Fibroblast of lung (primary cell): ENCODE results near the gene PFAS. TPM values are rescaled to one million over a fixed set of nuclear protein-coding genes. Genes with fewer than 3 reads are reported as not detected.

Experiments used
- DNase-seq, 2 donors: peaks; one replicate each; pipeline versions ENCODE4 v3.0.0 to v3.0.0-alpha.2; 2010; ENCODE audit warnings: low read depth in 2 of 2
- H2AFZ ChIP-seq: 2 replicates; pipeline ENCODE4 v1.5.1; 2012; ENCODE audit warnings: low read length, control low read depth, inconsistent platforms
- H3K27ac ChIP-seq: 2 replicates; pipeline ENCODE4 v1.5.1; 2011; ENCODE audit warnings: low read length, control low read depth; ENCODE audit not compliant: insufficient read depth
- H3K27me3 ChIP-seq: 2 replicates; pipeline ENCODE4 v1.5.1; 2011; ENCODE audit warnings: mild to moderate bottlenecking, low read length; ENCODE audit not compliant: control insufficient read depth, insufficient read depth
- H3K36me3 ChIP-seq: 2 replicates; pipeline ENCODE4 v1.5.1; 2011; ENCODE audit warnings: low read length; ENCODE audit not compliant: control insufficient read depth, insufficient read depth
- H3K4me1 ChIP-seq: 2 replicates; pipeline ENCODE4 v1.5.1; 2011; ENCODE audit warnings: low read length; ENCODE audit not compliant: control insufficient read depth, insufficient read depth; ENCODE audit errors: extremely low read depth
- H3K4me2 ChIP-seq: 2 replicates; pipeline ENCODE4 v1.5.1; 2011; ENCODE audit warnings: low read length, control low read depth; ENCODE audit not compliant: insufficient read depth; ENCODE audit errors: extremely low read depth
- H3K4me3 ChIP-seq, 4 experiments: fragments of 200-600 bp in 1 of 4; sonication (generic) in 1 of 4; replicated peaks in 1 of 4; 2 replicates each; pipeline ENCODE4 v1.5.1; 2011 to 2016; ENCODE audit warnings: low read length in 4 of 4, low read depth in 3 of 4, mild to moderate bottlenecking in 3 of 4, control low read depth in 2 of 4, inconsistent platforms in 1 of 4, mixed read lengths in 1 of 4; ENCODE audit not compliant: insufficient read depth in 1 of 4; ENCODE audit errors: control extremely low read depth in 1 of 4
- H3K79me2 ChIP-seq: 2 replicates; pipeline ENCODE4 v1.5.1; 2012; ENCODE audit warnings: mild to moderate bottlenecking, low read length, inconsistent platforms; ENCODE audit not compliant: control insufficient read depth, insufficient read depth
- H3K9ac ChIP-seq: 2 replicates; pipeline ENCODE4 v1.5.1; 2011; ENCODE audit warnings: mild to moderate bottlenecking, low read length, control low read depth; ENCODE audit not compliant: insufficient read depth
- H3K9me3 ChIP-seq: 2 replicates; pipeline ENCODE4 v1.5.1; 2012; ENCODE audit warnings: low read depth, low read length; ENCODE audit not compliant: control insufficient read depth, insufficient read depth
- H4K20me1 ChIP-seq: 2 replicates; pipeline ENCODE4 v1.5.1; 2011; ENCODE audit warnings: low read length; ENCODE audit not compliant: control insufficient read depth, insufficient read depth; ENCODE audit errors: extremely low read depth
- CTCF ChIP-seq, 2 donors: IDR thresholded peaks in 1 of 2; conservative IDR thresholded peaks in 1 of 2; 1 replicate in 1 of 2; 2 replicates in 1 of 2; pipeline ENCODE4 v1.5.1; 2011 to 2012; ENCODE audit warnings: low read length in 2 of 2, control low read depth in 1 of 2, inconsistent platforms in 1 of 2, low read depth in 1 of 2, mild to moderate bottlenecking in 1 of 2
- EZH2 ChIP-seq: IDR thresholded peaks from 2 replicates; pipeline ENCODE4 v1.5.1; 2012; ENCODE audit warnings: low read length, control low read depth, mild to moderate bottlenecking; ENCODE audit errors: missing control alignments
- polyA plus RNA-seq, 2 donors: library from polyadenylated mRNA; depleted of rRNA in 1 of 2; stranded (reverse) in 1 of 2; unstranded in 1 of 2; fragments of >200 nt; gene quantifications; 2 replicates each; pipeline ENCODE4 v1.2.1, GENCODE V29; 2011 to 2012; ENCODE audit warnings: missing spikeins in 1 of 2
- total RNA-seq: library from RNA; depleted of rRNA; stranded (reverse); fragments of >200 nt; gene quantifications from 2 replicates; pipeline ENCODE4 v1.2.1, GENCODE V29; 2014

PFAS gene
- total and polyA plus RNA-seq, 2 donors (not counting 1 experiment from before 2014, with no cell fraction given) = 9.4 to 9.8 TPM

DNA sequence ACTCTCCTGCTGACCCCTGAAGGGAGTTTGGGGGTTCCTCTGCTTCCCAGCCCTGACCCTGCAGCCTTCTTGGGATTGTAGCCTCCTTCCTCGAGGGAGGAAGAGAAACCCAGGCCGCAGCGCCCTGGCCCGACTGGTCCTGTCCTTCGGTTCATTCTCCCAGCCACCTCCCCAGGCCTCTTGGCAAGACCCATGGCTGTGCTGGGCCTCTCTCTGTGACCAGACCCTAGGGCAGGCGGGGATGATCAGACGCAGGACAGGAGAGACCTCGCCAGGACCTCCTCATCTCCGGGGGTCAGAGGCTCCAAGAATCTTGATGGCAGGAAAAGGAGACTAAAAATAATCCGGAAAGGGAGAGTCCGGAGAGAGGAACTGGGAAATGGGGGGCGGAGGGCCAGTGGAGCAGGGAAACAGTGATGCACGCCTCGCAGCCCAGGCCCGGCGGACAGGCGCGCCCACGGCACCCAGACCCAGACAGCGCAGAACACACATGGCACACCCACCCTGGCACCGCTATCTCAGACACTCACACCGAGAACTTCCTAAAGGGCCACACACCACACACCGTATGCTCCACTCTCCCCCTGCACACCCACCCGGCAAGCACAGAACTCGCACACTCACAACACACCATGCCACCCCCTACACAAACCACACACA, 62.2 kb downstream of the PFAS start:
- Histone ChIP-seq H2AFZ (no peak overlapping the region), H3K9ac (no peak overlapping the region), H4K20me1 (no peaks in the 10 kb centered on the region), H3K27ac (no peak overlapping the region), H3K27me3 (peaks cover 41% of the 10 kb centered on the region), H3K79me2 (no peaks in the 10 kb centered on the region), H3K4me2 (no peak overlapping the region), H3K4me3 (no peak overlapping the region), H3K4me1 (no peaks in the 10 kb centered on the region), H3K36me3 (no peaks in the 10 kb centered on the region), H3K9me3 (no peaks in the 10 kb centered on the region)
- no peak for DNase-seq
- TF ChIP-seq CTCF (conservative IDR thresholded peaks at IDR 0.05 in 1 of 2, IDR thresholded peaks at IDR 0.05 in 1 of 2; ENCODE audit: low read depth in 1 of 2, low read length in 2 of 2) (no peak), EZH2 (no peak)

DNA sequence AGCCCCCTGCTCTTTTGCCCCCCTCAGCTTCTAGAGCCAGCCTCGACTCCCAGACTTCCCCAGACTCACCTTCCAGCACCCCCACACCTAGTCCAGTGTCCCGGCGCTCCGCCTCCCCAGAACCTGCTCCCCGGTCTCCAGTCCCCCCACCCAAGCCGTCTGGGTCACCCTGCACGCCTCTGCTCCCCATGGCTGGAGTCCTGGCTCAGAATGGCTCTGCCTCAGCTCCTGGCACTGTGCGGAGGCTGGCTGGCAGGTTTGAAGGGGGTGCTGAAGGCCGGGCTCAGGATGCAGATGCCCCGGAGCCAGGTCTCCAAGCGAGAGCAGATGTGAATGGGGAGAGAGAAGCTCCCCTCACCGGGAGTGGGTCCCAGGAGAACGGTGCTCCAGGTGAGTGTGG, 63.2 kb downstream of the PFAS start:
- H3K27ac ChIP-seq = no peak overlapping the region
- H4K20me1 ChIP-seq = no peaks in the 10 kb centered on the region
- H3K4me2 ChIP-seq = no peak overlapping the region
- no peak overlapping the region for H2AFZ ChIP-seq
- no peak for DNase-seq
- no peak overlapping the region for H3K9ac ChIP-seq
- H3K79me2 ChIP-seq = no peaks in the 10 kb centered on the region
- TF ChIP-seq EZH2 (no peak), CTCF (conservative IDR thresholded peaks at IDR 0.05 in 1 of 2, IDR thresholded peaks at IDR 0.05 in 1 of 2; ENCODE audit: low read depth in 1 of 2, low read length in 2 of 2) (no peak)
- no peak overlapping the region for H3K4me3 ChIP-seq
- no peaks in the 10 kb centered on the region for H3K36me3 ChIP-seq
- no peaks in the 10 kb centered on the region for H3K4me1 ChIP-seq
- H3K27me3 ChIP-seq = peaks cover 42% of the 10 kb centered on the region
- no peaks in the 10 kb centered on the region for H3K9me3 ChIP-seq

DNA sequence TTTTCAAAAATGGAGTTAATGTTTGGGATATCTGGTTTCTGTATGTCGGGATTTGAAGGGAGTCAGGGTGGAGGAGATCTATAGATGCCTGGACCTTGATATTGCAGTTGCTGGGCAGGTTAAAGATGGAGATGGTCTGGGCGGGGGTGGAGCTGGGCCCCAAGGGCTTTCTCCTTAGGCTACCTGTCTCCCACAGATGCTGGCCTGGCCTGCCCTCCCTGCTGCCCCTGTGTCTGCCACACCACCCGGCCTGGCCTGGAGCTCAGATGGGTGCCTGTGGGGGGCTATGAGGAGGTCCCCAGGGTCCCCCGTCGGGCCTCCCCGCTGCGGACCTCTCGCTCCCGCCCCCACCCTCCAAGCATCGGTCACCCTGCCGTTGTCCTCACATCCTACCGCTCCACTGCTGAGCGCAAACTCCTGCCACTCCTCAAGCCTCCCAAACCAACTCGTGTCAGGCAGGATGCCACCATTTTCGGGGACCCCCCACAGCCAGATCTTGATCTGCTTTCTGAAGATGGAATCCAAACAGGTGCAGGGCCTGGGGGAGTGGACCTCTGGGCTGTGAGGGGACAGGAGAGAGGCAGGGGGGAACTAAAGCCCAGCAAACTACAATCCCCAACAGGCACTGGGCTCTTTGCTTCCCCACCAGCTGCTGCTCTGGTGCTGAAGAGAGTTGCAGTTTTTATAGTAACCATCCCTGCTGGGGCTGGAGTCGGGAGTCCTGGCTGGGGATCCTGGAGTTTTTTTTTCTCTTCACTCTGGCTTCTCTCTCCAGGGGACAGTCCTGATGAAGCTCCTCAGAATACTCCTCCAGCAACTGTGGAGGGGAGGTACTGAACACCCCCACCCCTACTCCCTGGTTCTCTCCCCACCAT, 63.9 kb downstream of the PFAS start:
- Histone ChIP-seq H3K4me3 (no peak overlapping the region), H3K9me3 (no peaks in the 10 kb centered on the region), H3K79me2 (no peaks in the 10 kb centered on the region), H3K4me1 (no peaks in the 10 kb centered on the region), H3K9ac (no peak overlapping the region), H3K36me3 (no peaks in the 10 kb centered on the region), H3K4me2 (no peak overlapping the region), H4K20me1 (no peaks in the 10 kb centered on the region), H2AFZ (no peak overlapping the region), H3K27ac (no peak overlapping the region), H3K27me3 (peaks cover 42% of the 10 kb centered on the region)
- no peak for DNase-seq
- no peak for TF ChIP-seq EZH2
- TF ChIP-seq CTCF (conservative IDR thresholded peaks at IDR 0.05 in 1 of 2, IDR thresholded peaks at IDR 0.05 in 1 of 2; ENCODE audit: low read depth in 1 of 2, low read length in 2 of 2) = no peak
